Adipocyte (in vitro differentiated cells): ENCODE measurements around the gene ZNF687.
A peak's percentile ranks its signal among the peaks of the same experiment; 100 is the strongest.

Source experiments
- DNase-seq: peaks from one replicate; pipeline ENCODE4 v3.0.0-alpha.2; 2015; ENCODE audit warnings: low read depth
- H3K27me3 ChIP-seq: replicated peaks from 2 replicates; pipeline ENCODE4 v1.7.0; 2013; ENCODE audit warnings: mild to moderate bottlenecking, low read length, moderate library complexity; ENCODE audit not compliant: control insufficient read depth, insufficient read depth
- H3K36me3 ChIP-seq: 2 replicates; pipeline ENCODE4 v1.7.0; 2013; ENCODE audit warnings: low read length, mild to moderate bottlenecking, moderate library complexity; ENCODE audit not compliant: control insufficient read depth, insufficient read depth, severe bottlenecking
- H3K4me1 ChIP-seq: 2 replicates; pipeline ENCODE4 v1.7.0; 2013; ENCODE audit warnings: mild to moderate bottlenecking, low read length, moderate library complexity; ENCODE audit not compliant: control insufficient read depth, insufficient read depth
- H3K4me3 ChIP-seq: 2 replicates; pipeline ENCODE4 v1.7.0; 2013; ENCODE audit warnings: mild to moderate bottlenecking, low read length, moderate library complexity
- H3K9ac ChIP-seq: 2 replicates; pipeline ENCODE4 v1.7.0; 2013; ENCODE audit warnings: mild to moderate bottlenecking, low read length, moderate library complexity
- H3K9me3 ChIP-seq: 2 replicates; pipeline ENCODE4 v1.7.0; 2013; ENCODE audit warnings: mild to moderate bottlenecking, low read length, moderate library complexity; ENCODE audit not compliant: control insufficient read depth

ZNF687 gene

GRCh38 chr1:151290709-151291303 lies 8.7 kb downstream of the ZNF687 start:
- H3K36me3 ChIP-seq = peaks cover 95% of the 10 kb centered on the region
- no peak for DNase-seq

GRCh38 chr1:151292207-151293030 lies 10.3 kb downstream of the ZNF687 start:
- Histone ChIP-seq H3K9ac (no peak overlapping the region), H3K4me3 (no peak overlapping the region), H3K36me3 (peaks cover 94% of the 10 kb centered on the region), H3K4me1 (no peaks in the 10 kb centered on the region), H3K9me3 (no peaks in the 10 kb centered on the region), H3K27me3 (no peaks in the 10 kb centered on the region)
- no peak for DNase-seq

More at GRCh38 chr1:151290709-151291303, 8.7 kb downstream of the ZNF687 start:
- no peak overlapping the region for H3K9ac ChIP-seq
- no peaks in the 10 kb centered on the region for H3K4me1 ChIP-seq
- H3K27me3 ChIP-seq = no peaks in the 10 kb centered on the region
- no peaks in the 10 kb centered on the region for H3K9me3 ChIP-seq
- no peak overlapping the region for H3K4me3 ChIP-seq

GRCh38 chr1:151293093-151293492 lies 11.0 kb downstream of the ZNF687 start:
- peaks cover 94% of the 10 kb centered on the region for H3K36me3 ChIP-seq
- H3K4me3 ChIP-seq = no peak overlapping the region
- H3K4me1 ChIP-seq = no peaks in the 10 kb centered on the region
- no peaks in the 10 kb centered on the region for H3K9me3 ChIP-seq
- no peak for DNase-seq
- H3K9ac ChIP-seq = no peak overlapping the region
- no peaks in the 10 kb centered on the region for H3K27me3 ChIP-seq

GRCh38 chr1:151294742-151295462 lies 12.8 kb downstream of the ZNF687 start:
- Histone ChIP-seq H3K4me1 (no peaks in the 10 kb centered on the region), H3K27me3 (no peaks in the 10 kb centered on the region), H3K9ac (no peak overlapping the region), H3K9me3 (no peaks in the 10 kb centered on the region), H3K4me3 (no peak overlapping the region), H3K36me3 (peaks cover 95% of the 10 kb centered on the region)
- no peak for DNase-seq

GRCh38 chr1:151309811-151310323 lies 27.8 kb downstream of the ZNF687 start:
- DNase-seq = peak; percentile 63
- Histone ChIP-seq H3K9ac (peak overlapping the region; percentile 68), H3K36me3 (peaks cover 53% of the 10 kb centered on the region), H3K9me3 (no peaks in the 10 kb centered on the region), H3K27me3 (no peaks in the 10 kb centered on the region), H3K4me3 (peak overlapping the region; percentile 53), H3K4me1 (peaks cover 61% of the 10 kb centered on the region)

GRCh38 chr1:151311011-151311410 lies 28.9 kb downstream of the ZNF687 start:
- Histone ChIP-seq H3K4me1 (peaks cover 69% of the 10 kb centered on the region), H3K27me3 (no peaks in the 10 kb centered on the region), H3K9me3 (no peaks in the 10 kb centered on the region), H3K36me3 (peaks cover 52% of the 10 kb centered on the region), H3K9ac (peak overlapping the region; percentile 68), H3K4me3 (peak overlapping the region; percentile 53)
- no peak for DNase-seq

GRCh38 chr1:151311589-151312331 lies 29.7 kb downstream of the ZNF687 start:
- H3K36me3 ChIP-seq = peaks cover 52% of the 10 kb centered on the region
- peak overlapping the region; percentile 83 for H3K9ac ChIP-seq
- no peaks in the 10 kb centered on the region for H3K9me3 ChIP-seq
- peak; percentile 99 for DNase-seq
- H3K4me3 ChIP-seq = peak overlapping the region; percentile 60
- no peaks in the 10 kb centered on the region for H3K27me3 ChIP-seq
- peaks cover 69% of the 10 kb centered on the region for H3K4me1 ChIP-seq

GRCh38 chr1:151312411-151312810 lies 30.3 kb downstream of the ZNF687 start:
- no peaks in the 10 kb centered on the region for H3K27me3 ChIP-seq
- H3K4me3 ChIP-seq = peak overlapping the region; percentile 43
- H3K9ac ChIP-seq = peak overlapping the region; percentile 83
- DNase-seq = peak; percentile 42
- H3K36me3 ChIP-seq = peaks cover 50% of the 10 kb centered on the region
- no peaks in the 10 kb centered on the region for H3K9me3 ChIP-seq
- peaks cover 69% of the 10 kb centered on the region for H3K4me1 ChIP-seq

- no peaks in the 10 kb centered on the region for H3K27me3 ChIP-seq
- H3K9ac ChIP-seq = peak overlapping the region; percentile 83
- peak overlapping the region; percentile 43 for H3K4me3 ChIP-seq
- no peak for DNase-seq
- H3K9me3 ChIP-seq = no peaks in the 10 kb centered on the region
- peaks cover 50% of the 10 kb centered on the region for H3K36me3 ChIP-seq
- H3K4me1 ChIP-seq = peaks cover 69% of the 10 kb centered on the region
These were observed 30.7 kb downstream of the ZNF687 start for GRCh38 chr1:151312826-151313225.

- Histone ChIP-seq H3K36me3 (peaks cover 45% of the 10 kb centered on the region), H3K27me3 (no peaks in the 10 kb centered on the region), H3K4me1 (peaks cover 69% of the 10 kb centered on the region), H3K4me3 (peak overlapping the region; percentile 43), H3K9me3 (no peaks in the 10 kb centered on the region), H3K9ac (peak overlapping the region; percentile 71)
- DNase-seq = peak; percentile 46
These were observed 31.4 kb downstream of the ZNF687 start for GRCh38 chr1:151313501-151313900.
